ENCODE results near the gene TM9SF1. TPM values are rescaled to one million over a fixed set of nuclear protein-coding genes. Genes with fewer than 3 reads are reported as not detected.

TM9SF1 gene
- total and polyA plus RNA-seq, 2 of the 13 experiments (the other 11 are each of a cell fraction or from before 2014, with no cell fraction given) = 83.2 to 110 TPM

DNA sequence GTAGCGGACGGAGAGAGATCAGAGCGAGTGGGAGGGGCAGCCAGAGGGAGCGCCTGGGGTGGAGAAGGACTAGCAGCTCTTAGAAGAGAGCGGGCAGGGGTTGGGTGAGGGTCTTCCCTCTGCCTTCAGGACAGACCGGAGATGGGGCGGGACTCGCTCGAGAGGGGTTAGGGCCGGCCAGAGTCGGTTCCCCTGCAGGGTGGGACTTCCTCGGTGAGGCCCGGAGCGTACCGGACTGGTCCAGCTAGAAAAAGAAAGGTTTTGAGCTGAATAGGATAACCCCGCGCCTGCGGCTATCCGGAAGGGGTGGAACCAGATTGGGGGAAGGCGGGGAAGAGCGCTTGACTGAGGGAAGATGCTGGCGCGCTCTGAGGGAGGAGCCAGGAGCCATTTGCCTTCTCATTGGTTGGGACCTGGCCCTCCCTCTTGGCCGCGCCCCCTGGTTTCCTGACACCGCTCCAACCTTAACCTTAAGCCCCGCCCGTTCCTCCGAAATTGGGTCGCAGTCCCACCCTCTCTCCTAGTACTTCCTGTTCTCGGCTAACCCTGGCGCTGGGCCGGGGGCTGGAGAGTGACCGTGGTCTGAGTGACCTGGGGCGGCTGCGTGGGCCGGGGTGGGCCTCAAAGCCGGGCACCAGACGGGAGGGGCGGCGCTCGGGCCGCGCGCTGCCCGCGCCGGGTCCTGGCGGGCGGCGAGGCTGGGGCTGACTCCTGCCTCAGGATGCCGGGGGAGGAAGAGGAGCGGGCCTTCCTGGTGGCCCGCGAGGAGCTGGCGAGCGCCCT, 48.1 kb downstream of the TM9SF1 start, which contains the start of gene RNF31 (continued):
- TF ChIP-seq, protein P1, sequence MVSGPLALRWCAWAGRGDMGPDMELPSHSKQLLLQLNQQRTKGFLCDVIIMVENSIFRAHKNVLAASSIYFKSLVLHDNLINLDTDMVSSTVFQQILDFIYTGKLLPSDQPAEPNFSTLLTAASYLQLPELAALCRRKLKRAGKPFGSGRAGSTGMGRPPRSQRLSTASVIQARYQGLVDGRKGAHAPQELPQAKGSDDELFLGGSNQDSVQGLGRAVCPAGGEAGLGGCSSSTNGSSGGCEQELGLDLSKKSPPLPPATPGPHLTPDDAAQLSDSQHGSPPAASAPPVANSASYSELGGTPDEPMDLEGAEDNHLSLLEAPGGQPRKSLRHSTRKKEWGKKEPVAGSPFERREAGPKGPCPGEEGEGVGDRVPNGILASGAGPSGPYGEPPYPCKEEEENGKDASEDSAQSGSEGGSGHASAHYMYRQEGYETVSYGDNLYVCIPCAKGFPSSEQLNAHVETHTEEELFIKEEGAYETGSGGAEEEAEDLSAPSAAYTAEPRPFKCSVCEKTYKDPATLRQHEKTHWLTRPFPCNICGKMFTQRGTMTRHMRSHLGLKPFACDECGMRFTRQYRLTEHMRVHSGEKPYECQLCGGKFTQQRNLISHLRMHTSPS (CRISPR knock-in tag; IDR thresholded peaks at IDR 0.05; ENCODE audit: low read depth) = peak; percentile 66; the same call in 1 of the 2 replicates
- TF ChIP-seq ZNF317 (CRISPR knock-in tag; IDR thresholded peaks at IDR 0.05) (peak; percentile 93), U2AF1 (optimal IDR thresholded peaks at IDR 0.05; ENCODE audit: low read depth, low read length) (peak; percentile 83), ZNF781 (CRISPR knock-in tag; IDR thresholded peaks at IDR 0.05; ENCODE audit: borderline replicate concordance, not compliant biosample characterization) (peak; percentile 88), PRMT3 (CRISPR knock-in tag; IDR thresholded peaks at IDR 0.05; ENCODE audit: borderline replicate concordance, low read depth) (no peak), SMYD3 (CRISPR knock-in tag; IDR thresholded peaks at IDR 0.05) (peak; percentile 19; the same call in 1 of the 2 replicates), ELF3 (CRISPR knock-in tag; IDR thresholded peaks at IDR 0.05) (peak; percentile 93), ZNF557 (CRISPR knock-in tag; IDR thresholded peaks at IDR 0.05) (0 out of 2 replicates have a peak, but pooled peaks have one; percentile 57)
- TF ChIP-seq, protein P2, sequence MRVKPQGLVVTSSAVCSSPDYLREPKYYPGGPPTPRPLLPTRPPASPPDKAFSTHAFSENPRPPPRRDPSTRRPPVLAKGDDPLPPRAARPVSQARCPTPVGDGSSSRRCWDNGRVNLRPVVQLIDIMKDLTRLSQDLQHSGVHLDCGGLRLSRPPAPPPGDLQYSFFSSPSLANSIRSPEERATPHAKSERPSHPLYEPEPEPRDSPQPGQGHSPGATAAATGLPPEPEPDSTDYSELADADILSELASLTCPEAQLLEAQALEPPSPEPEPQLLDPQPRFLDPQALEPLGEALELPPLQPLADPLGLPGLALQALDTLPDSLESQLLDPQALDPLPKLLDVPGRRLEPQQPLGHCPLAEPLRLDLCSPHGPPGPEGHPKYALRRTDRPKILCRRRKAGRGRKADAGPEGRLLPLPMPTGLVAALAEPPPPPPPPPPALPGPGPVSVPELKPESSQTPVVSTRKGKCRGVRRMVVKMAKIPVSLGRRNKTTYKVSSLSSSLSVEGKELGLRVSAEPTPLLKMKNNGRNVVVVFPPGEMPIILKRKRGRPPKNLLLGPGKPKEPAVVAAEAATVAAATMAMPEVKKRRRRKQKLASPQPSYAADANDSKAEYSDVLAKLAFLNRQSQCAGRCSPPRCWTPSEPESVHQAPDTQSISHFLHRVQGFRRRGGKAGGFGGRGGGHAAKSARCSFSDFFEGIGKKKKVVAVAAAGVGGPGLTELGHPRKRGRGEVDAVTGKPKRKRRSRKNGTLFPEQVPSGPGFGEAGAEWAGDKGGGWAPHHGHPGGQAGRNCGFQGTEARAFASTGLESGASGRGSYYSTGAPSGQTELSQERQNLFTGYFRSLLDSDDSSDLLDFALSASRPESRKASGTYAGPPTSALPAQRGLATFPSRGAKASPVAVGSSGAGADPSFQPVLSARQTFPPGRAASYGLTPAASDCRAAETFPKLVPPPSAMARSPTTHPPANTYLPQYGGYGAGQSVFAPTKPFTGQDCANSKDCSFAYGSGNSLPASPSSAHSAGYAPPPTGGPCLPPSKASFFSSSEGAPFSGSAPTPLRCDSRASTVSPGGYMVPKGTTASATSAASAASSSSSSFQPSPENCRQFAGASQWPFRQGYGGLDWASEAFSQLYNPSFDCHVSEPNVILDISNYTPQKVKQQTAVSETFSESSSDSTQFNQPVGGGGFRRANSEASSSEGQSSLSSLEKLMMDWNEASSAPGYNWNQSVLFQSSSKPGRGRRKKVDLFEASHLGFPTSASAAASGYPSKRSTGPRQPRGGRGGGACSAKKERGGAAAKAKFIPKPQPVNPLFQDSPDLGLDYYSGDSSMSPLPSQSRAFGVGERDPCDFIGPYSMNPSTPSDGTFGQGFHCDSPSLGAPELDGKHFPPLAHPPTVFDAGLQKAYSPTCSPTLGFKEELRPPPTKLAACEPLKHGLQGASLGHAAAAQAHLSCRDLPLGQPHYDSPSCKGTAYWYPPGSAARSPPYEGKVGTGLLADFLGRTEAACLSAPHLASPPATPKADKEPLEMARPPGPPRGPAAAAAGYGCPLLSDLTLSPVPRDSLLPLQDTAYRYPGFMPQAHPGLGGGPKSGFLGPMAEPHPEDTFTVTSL (CRISPR knock-in tag; IDR thresholded peaks at IDR 0.05; ENCODE audit: borderline replicate concordance) = no peak
- TF ChIP-seq, protein P3, sequence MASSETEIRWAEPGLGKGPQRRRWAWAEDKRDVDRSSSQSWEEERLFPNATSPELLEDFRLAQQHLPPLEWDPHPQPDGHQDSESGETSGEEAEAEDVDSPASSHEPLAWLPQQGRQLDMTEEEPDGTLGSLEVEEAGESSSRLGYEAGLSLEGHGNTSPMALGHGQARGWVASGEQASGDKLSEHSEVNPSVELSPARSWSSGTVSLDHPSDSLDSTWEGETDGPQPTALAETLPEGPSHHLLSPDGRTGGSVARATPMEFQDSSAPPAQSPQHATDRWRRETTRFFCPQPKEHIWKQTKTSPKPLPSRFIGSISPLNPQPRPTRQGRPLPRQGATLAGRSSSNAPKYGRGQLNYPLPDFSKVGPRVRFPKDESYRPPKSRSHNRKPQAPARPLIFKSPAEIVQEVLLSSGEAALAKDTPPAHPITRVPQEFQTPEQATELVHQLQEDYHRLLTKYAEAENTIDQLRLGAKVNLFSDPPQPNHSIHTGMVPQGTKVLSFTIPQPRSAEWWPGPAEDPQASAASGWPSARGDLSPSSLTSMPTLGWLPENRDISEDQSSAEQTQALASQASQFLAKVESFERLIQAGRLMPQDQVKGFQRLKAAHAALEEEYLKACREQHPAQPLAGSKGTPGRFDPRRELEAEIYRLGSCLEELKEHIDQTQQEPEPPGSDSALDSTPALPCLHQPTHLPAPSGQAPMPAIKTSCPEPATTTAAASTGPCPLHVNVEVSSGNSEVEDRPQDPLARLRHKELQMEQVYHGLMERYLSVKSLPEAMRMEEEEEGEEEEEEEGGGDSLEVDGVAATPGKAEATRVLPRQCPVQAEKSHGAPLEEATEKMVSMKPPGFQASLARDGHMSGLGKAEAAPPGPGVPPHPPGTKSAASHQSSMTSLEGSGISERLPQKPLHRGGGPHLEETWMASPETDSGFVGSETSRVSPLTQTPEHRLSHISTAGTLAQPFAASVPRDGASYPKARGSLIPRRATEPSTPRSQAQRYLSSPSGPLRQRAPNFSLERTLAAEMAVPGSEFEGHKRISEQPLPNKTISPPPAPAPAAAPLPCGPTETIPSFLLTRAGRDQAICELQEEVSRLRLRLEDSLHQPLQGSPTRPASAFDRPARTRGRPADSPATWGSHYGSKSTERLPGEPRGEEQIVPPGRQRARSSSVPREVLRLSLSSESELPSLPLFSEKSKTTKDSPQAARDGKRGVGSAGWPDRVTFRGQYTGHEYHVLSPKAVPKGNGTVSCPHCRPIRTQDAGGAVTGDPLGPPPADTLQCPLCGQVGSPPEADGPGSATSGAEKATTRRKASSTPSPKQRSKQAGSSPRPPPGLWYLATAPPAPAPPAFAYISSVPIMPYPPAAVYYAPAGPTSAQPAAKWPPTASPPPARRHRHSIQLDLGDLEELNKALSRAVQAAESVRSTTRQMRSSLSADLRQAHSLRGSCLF (CRISPR knock-in tag; IDR thresholded peaks at IDR 0.05; ENCODE audit: borderline replicate concordance) = no peak
- TF ChIP-seq, protein P4, sequence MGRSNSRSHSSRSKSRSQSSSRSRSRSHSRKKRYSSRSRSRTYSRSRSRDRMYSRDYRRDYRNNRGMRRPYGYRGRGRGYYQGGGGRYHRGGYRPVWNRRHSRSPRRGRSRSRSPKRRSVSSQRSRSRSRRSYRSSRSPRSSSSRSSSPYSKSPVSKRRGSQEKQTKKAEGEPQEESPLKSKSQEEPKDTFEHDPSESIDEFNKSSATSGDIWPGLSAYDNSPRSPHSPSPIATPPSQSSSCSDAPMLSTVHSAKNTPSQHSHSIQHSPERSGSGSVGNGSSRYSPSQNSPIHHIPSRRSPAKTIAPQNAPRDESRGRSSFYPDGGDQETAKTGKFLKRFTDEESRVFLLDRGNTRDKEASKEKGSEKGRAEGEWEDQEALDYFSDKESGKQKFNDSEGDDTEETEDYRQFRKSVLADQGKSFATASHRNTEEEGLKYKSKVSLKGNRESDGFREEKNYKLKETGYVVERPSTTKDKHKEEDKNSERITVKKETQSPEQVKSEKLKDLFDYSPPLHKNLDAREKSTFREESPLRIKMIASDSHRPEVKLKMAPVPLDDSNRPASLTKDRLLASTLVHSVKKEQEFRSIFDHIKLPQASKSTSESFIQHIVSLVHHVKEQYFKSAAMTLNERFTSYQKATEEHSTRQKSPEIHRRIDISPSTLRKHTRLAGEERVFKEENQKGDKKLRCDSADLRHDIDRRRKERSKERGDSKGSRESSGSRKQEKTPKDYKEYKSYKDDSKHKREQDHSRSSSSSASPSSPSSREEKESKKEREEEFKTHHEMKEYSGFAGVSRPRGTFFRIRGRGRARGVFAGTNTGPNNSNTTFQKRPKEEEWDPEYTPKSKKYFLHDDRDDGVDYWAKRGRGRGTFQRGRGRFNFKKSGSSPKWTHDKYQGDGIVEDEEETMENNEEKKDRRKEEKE (IDR thresholded peaks at IDR 0.05) = no peak
